HG03457 (cell line): ENCODE results near the gene ZAP70.

Source experiments
- ATAC-seq: cut with Tn5 transposase; IDR thresholded peaks from one replicate; pipeline ENCODE4 v1.9.1; 2021; ENCODE audit warnings: moderate number of reproducible peaks; ENCODE audit not compliant: unreplicated experiment

Gene ZAP70

GRCh38 chr2:97715951-97716694 is 2.7 kb downstream of the ZAP70 start:
- ATAC-seq, result no peak

- no peak for ATAC-seq
Observed at GRCh38 chr2:97716695-97717612, 3.6 kb downstream of the ZAP70 start.

GRCh38 chr2:97717613-97717995 is 4.2 kb downstream of the ZAP70 start:
- ATAC-seq, result no peak

- no peak for ATAC-seq
Observed at GRCh38 chr2:97718051-97718882, 4.9 kb downstream of the ZAP70 start.

- no peak for ATAC-seq
Observed at GRCh38 chr2:97718942-97719341, 5.6 kb downstream of the ZAP70 start.

GRCh38 chr2:97719362-97720155 is 6.2 kb downstream of the ZAP70 start:
- ATAC-seq, result no peak

- no peak for ATAC-seq
Observed at GRCh38 chr2:97720746-97721145, 7.4 kb downstream of the ZAP70 start.

GRCh38 chr2:97722227-97722626 is 8.9 kb downstream of the ZAP70 start:
- ATAC-seq, result no peak

- ATAC-seq, result no peak
Observed at GRCh38 chr2:97723156-97724072, 10.0 kb downstream of the ZAP70 start.

GRCh38 chr2:97724073-97724410 is 10.7 kb downstream of the ZAP70 start:
- ATAC-seq, result no peak

- no peak for ATAC-seq
Observed at GRCh38 chr2:97724501-97724900, 11.1 kb downstream of the ZAP70 start.

- no peak for ATAC-seq
Observed at GRCh38 chr2:97724946-97725688, 11.7 kb downstream of the ZAP70 start.

- no peak for ATAC-seq
Observed at GRCh38 chr2:97726261-97727064, 13.1 kb downstream of the ZAP70 start.

GRCh38 chr2:97727296-97727695 is 13.9 kb downstream of the ZAP70 start:
- no peak for ATAC-seq

GRCh38 chr2:97728091-97728731 is 14.8 kb downstream of the ZAP70 start:
- no peak for ATAC-seq

- no peak for ATAC-seq
Observed at GRCh38 chr2:97730245-97730644, 16.9 kb downstream of the ZAP70 start.

- no peak for ATAC-seq
Observed at GRCh38 chr2:97731274-97732020, 18.1 kb downstream of the ZAP70 start.
